Smooth muscle cell of the brain vasculature (primary cell): ENCODE results near the gene RPL41.
"Not testable (repeated sequence)": the region's sequence is repeated elsewhere in the genome, so short reads cannot be mapped to it uniquely, and the experiment has no call there.

Experiments
- DNase-seq: peaks from one replicate; pipeline ENCODE4 v3.0.0-alpha.2; 2012; ENCODE audit warnings: low read depth, low spot score

RPL41 gene

DNA sequence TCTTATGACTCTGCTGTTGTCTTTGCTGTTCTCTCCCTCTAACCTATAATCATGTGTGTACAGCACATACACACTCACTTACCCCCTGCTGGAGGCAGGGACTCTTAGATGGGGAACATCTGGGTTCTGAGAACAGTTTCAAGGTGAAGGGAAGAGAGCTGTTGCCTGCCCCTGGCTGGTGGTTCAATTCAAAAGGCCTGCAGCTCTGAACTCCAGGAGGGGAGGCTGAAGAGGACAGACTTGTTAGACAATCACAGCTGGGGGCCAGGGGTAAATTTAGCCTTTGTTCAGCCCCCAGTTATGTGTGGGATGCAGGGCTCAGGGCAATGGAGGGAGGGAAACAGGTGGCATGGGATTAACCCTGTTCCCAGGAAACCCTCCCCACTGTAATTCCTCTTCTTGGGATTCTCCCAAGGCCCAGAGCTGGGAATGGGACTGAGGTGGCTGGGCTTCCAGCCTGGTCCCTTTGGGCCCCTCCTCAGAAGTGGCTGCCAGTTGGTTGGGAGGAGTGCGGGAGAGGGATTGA is 37.9 kb downstream of the RPL41 start:
- DNase-seq, result no peak

DNA sequence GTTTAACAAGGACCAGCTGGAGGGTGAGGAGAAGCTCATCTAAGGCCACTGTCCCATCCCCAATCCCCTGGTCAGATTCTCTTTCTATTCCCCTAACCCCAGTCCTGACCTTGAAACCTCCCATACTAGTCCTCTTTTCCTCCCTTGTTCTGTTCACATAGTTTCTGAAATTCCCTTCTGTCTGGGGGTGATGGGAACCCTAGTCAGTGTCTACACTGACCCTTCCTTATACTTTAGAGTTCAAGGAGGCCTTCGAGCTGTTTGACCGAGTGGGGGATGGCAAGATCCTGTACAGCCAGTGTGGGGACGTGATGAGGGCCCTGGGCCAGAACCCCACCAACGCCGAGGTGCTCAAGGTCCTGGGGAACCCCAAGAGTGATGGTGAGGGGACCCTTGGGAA is 38.4 kb downstream of the RPL41 start:
- DNase-seq, result no peak

DNA sequence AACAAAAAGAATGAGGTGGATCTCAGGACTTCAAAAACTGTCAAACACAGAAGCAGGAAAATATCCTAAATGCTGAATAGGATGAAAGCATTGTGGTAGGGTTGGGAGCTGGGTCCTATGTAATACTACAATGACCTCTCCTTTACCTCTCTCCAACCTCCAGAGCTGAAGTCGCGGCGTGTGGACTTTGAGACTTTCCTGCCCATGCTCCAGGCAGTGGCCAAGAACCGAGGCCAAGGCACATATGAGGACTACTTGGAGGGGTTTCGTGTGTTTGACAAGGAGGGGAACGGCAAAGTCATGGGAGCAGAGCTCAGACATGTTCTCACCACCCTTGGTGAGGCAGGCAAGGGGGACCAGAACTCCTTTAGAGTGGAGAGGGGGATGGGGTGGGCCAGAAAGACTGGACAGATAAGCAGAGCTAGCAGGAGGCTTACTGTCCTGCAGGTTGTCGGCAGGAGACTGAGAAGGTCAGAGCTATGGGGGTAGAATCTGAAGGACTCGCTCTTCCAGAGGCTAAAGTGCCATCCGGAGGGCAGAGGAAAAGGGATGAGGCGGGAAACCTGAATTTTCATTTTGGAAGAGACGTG is 38.9 kb downstream of the RPL41 start:
- DNase-seq, result no peak

DNA sequence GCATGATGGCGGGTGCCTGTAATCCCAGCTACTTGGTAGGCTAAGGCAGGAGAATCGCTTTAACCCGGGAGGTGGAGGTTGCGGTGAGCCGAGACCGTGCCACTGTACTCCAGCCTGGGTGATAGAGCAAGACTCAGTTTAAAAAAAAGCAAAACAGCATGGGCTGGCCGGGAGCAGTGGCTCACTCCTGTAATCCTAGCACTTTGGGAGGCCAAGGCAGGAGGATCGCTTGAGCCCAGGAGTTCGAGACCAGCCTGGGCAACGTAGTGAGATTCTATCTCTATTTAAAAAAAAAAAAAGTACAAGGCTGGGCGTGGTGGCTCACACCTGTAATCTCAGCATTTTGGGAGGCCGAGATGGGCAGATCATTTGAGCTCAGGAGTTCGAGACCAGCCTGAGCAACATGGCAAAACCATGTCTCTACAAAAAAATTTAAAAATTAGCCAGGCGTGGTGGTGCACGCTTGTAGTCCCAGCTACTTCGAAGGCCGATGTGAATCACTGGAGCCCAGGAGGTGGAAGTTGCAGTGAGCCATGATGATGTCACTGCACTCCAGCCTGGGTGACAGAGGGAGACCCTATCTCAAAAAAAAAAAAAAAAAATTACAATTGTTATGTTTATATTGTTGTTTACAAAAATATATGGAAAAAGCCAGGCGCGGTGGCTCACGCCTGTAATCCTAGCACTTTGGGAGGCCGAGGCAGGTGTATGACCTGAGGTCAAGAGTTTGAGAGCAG is 40.2 kb downstream of the RPL41 start:
- not testable (repeated sequence) for DNase-seq

DNA sequence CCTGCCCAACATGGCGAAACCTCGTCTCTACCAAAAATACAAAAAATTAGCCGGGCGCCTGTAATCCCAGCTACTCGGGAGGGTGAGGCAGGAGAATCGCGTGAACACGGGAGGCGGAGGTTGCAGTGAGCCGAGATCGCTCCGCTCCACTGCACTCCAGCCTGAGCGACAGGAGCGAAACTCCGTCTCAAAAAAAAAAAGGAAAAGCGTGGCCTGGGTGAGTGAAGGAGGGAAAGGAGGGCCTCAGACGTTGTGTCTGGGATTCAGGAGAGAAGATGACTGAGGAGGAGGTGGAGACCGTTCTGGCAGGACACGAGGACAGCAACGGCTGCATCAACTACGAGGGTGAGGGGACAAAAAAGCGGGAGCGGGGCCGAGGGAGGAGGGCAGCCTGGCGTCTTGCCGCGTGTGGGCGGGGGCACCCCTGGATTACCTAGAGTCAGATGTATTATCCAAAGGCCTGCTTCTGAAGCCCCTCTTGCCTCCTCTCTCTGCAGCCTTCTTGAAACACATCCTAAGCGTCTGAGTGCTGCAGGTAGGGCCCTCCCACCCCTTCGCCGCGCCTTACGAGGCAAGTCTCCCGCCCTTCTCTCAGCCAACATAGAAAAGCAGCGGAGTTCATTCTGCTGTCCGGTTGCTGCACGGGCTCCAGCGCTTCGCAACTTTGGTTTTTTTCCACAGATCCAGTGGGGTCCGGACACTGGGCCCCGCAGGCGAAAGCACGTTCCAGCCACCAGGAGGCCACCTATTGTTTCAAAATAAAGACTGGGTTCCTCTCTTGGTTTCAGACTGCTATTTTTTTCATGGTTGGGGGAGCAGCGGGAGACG is 41.0 kb downstream of the RPL41 start:
- DNase-seq, result peak; percentile 69

DNA sequence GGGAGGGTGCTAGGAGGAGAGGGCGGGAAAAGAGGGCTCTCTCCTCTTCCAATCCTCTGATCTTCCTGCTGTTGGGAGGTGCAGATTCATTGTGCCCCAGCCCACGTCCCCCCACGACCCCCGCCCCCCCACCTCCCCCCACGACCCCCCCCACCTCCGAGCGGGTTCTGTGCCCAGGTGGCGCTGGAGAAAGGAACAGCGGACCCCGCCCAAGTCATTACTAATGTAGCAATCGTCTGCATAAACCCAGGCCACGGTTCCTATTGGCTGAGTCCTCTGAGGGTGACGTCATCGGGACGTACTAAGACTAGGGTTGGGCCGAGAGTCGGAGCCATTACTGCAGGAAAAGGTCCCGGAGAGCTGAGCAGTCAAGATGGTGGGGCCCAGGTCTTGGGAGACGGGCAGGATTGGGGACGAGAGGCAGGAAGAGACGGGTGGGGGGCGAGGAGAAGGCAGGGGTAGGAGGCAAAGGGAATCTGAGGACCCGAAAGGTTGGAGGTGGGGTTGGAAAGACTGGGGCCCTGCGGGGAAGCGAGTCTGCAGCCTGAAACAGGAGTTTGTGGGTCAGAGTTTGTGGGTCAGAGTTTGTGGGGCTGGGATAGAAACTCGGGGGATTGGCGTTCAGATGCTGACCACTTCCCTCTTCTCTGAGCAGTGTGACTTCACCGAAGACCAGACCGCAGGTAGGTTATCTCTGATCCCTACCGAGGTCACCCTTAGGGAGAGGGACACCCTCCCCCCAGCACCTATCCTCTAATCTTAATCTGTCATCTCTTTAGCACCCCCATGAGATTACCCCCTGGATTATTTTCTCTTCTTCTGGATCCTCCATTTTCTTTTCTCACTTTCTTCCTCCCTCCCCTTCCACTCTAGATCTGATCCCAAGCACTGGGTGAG is 41.8 kb downstream of the RPL41 start, which contains the start of gene MYL6:
MYL6 (plus strand) TSS at position 331 of the 897 bp plus-strand sequence; CDS start at position 374, 43 bp downstream.
- DNase-seq, result peak; percentile 96

DNA sequence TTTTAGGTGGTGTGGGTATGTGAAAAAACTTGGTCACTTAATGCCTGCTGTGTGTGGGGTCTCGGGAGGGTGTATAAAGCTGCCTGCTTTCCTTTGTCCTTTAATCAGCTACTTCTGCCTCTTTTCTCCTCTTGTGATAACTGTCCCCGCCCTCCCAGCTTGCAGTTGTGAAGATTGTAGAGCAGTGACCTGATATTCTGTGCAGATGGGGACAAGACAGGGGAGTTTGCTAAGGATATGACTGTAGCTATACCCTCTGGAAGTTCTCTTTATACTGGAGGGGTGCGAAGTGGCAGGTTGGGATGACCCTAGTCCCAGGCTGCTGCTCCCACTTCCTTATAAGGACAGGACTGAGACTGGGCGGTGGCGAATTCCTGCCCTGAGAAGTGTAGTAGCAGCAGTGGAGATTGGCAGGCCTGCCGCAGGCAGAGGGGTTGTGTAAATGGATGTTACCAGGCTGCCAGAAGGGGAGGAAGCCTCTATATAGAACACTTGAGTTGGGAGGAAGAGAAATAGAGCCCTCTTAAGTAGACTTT is 42.6 kb downstream of the RPL41 start:
- no peak for DNase-seq

DNA sequence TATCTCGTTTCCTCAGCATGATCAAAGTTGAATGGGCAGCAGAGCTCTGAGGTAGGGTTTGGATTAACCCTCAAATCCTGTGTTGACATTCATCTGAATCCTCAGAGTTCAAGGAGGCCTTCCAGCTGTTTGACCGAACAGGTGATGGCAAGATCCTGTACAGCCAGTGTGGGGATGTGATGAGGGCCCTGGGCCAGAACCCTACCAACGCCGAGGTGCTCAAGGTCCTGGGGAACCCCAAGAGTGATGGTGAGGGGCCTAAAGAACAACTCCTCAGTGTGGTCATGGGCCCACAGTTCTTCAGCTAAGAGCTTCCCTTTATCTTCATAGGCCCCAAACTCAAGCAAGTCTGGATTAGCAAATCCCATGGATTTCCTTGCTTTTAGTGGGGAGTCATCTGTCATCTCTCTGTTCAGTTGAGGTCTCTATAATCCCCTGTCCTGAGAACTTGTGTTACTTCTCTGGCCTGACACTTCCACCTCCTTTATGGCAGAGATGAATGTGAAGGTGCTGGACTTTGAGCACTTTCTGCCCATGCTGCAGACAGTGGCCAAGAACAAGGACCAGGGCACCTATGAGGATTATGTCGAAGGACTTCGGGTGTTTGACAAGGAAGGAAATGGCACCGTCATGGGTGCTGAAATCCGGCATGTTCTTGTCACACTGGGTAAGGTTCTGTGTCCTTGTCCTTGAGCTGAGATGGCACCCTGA is 43.2 kb downstream of the RPL41 start:
- no peak for DNase-seq

DNA sequence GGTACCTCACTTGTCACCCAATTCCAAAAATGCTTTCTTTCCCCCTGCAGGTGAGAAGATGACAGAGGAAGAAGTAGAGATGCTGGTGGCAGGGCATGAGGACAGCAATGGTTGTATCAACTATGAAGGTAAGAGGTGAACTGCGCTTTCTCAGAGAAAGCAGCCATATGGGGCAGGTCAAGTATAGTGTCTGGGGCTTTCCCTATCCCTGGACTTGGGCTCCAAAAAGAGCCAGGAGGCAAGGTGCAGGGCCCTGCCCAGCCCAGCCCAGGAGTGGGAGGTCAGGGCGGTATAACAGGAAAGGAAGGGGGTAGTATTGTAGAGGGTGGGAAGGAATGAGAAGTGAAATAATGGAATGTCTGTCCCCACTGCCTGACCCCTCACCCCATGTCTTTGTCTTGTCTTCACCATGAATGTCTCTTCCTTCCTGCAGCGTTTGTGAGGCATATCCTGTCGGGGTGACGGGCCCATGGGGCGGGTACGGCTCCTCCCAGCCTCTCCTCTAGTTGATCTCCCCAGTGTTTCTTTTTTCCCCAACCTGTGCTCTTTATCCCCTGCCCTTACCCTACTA is 43.8 kb downstream of the RPL41 start:
- DNase-seq, result no peak

DNA sequence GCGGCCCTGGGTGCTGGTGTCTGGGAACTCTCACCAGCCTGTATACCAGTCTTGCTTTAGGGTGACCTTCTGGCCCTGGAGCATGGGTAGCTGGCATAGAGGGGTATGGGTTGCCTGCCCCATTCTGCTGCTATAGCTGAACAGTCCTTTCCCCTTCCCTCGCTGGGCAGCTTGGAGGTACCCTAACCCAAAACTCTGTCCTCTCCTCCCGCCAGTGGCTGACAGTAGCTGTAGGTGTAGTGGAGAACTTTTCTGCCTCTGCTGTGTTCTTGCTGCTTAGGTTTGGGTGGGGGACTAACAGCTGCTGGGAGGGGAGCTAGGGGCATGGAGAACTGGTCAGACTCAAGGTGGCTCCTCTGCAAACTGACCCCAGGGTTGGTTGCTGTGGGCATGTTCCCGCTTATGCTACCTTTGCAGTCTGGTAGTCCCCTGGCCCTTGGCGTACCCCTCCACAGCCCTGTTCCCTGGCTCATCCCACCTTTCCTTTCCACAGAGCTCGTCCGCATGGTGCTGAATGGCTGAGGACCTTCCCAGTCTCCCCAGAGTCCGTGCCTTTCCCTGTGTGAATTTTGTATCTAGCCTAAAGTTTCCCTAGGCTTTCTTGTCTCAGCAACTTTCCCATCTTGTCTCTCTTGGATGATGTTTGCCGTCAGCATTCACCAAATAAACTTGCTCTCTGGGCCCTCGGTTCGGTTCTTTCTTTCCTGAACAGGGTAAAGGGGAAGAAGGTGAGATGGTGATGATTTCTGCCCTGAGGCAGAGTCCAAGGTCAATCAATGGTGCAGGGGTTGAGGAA is 44.7 kb downstream of the RPL41 start:
- no peak for DNase-seq

DNA sequence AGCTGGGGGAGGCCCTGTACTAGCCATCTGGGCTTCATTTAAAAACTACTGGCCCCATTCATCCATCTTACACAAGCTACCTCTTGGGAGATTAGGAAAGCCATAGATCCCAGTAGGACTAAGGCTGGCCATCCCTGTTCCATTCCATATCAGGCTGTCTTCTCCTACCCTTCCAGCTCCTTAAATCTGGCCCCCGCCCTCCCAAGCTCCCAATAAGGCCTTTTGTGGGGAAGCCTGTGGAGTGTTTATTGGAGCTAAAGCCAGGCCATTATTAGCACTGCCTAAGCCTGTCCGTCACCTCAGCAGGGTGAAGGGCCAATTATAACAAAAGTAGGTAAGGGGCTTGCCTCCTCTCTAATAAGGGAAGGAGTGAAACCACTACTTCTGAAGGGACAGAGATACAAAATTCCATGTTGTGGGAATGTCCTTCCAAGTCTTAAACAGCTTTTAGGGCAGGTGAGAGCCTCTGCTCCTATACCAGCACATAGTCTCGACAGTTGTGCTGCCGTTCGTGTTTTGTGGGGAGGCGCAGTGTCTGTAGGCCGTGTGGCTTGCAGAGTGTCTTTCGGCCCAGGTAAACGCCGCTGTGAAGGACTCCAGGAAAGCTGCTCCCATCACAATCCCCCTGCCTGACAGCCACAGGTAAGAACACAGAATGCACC is 45.4 kb downstream of the RPL41 start:
- no peak for DNase-seq

DNA sequence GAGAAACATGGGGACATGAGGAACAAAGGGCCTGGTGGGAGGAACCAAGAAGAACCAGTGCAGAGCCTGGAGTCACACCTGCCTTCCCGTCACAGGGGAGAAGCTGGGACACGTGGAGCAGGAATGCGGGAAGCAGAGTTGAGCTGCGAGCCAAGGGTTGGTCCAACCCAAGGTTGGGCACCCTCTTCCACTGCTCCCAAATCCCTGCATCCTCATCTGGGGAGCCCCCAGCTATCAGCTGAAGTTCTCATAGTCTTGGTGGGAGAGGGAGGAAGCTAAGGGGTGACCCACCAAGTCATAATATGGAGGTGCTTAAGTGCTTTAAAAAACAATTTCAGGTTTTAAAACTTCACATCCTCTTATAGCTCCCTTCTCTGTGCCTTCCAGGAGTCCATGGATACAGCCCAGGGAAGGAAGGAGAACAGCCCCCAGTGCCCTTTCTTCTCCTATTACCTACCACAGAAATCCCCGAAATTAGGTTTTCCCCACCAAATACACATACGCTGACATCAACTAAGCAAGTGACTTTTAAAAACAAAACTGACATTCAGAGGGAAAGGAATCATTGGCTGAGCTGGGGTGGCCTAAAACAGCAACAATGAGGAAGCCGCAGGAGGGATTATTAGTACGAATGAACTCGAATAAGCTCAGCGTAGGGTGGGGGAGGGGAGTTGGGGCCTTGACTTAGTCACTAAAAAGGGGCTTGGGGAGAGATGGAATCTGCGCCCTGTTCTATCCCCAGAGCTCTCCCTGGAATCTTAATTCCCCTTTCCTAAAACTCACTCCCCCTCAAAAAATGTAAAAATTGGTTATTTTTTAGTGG is 46.2 kb downstream of the RPL41 start:
- DNase-seq, result no peak

DNA sequence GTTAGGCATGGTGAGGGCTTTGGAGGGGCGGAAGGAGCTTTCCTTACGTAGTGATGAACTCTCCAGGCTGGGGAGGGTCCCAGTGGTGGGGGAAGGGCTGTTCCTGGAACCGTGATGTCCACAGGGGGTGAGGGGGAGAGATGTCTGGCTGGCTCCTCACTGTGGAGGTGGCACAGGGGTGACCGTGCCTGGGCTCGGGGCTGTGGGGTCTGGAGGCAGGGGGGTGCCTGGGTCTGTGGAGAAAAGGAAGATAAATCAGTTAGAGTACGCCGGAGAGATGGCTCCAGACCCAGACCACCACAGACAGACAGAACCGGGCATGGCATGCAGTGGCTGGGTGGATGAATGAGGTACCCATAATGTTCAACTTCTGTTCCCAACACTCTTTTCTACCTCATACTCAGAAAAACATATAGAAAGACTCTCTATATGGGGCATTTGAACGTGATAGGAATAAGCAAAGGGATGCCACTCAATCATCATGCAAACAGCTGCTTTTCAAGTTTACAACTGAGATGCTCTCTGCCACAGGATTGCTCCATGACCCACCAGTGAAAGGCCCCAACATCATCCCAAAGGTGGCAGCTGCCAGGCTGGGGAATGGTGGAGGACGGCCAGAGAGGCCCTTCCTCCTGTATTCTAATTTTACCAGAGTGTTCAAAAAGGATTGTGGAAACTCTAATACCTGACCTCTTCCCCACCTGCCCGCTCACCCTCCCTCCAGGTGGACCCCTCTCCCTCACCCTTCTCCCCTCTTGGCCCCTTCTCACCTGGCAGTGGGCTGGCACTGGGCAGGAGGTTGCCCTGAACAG is 47.3 kb downstream of the RPL41 start:
- DNase-seq, result no peak

DNA sequence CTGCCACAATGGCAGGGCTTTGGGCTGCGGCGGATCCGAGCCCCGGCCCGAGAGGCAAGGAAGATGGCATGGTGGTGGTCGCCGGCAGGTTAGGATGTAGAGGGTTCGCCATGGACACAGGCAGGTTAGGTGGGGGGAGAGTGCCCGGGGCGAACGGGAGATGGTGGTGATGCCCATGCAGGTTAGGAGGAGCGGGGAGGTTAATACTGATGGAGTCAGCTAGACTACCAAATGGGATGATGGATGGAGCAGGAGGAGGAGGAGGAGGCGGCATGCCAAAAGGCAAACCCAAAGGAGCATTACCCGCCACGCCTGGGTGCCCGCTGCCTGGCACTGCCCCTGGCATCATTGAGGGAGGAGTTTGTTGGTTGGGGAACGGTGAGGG is 47.9 kb downstream of the RPL41 start:
- DNase-seq, result no peak

DNA sequence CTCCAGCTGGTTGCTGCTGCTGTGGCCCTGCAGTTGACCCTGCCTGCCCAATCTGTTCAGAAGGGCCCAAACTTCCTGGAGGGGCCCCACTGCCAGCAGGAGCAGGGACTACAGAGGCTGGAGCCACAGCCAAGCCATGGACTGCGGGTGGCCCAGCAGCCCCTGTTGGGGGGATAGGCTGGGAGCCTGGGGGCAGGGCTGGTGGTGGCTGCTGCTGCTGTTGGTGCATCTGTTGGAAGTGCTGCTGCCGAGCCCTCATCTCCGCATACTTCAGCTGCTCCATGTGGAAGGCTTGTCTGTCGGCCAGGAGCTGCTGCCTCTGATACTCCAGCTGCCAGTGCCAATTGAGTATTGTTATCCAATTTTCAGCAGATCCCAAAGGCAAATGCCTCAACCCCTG is 48.9 kb downstream of the RPL41 start:
- no peak for DNase-seq
